OCI-LY7 (cell line): ENCODE measurements around the gene GNB1L. TPM values are rescaled to one million over a fixed set of nuclear protein-coding genes. Genes with fewer than 3 reads are reported as not detected.

Experiments
- BruUV-seq: library from RNA; stranded (reverse); fragments of 400-500 nt; replicated peaks from 2 replicates; lab custom pipeline; 2021; lab: Mats Ljungman, UMichigan
- CTCF ChIA-PET: fragments of 300-600 bp; sonication (Branson Sonifier 250); formaldehyde crosslinking; loops from one replicate; lab custom pipeline; 2022; ENCODE audit warnings: antibody characterized with exemption; ENCODE audit not compliant: unreplicated experiment; lab: Charles Lee
- POLR2A ChIA-PET: fragments of 300-600 bp; sonication (Branson Sonifier 250); formaldehyde crosslinking; loops from one replicate; lab custom pipeline; 2022; ENCODE audit warnings: antibody characterized with exemption; lab: Charles Lee
- DNase-seq: peaks from one replicate; pipeline ENCODE4 v3.0.0-alpha.2; 2015; ENCODE audit warnings: low spot score
- H2AFZ ChIP-seq: fragments of 200-600 bp; sonication (generic), shearing (Covaris generic); 2 replicates; pipeline ENCODE4 v1.6.1; 2014; ENCODE audit warnings: mild to moderate bottlenecking, antibody characterized with exemption, low read length, moderate library complexity
- H3K27ac ChIP-seq: fragments of 200-600 bp; sonication (generic); 2 replicates; pipeline ENCODE4 v1.5.1; 2014; ENCODE audit warnings: mixed run types, low read depth, mild to moderate bottlenecking, moderate library complexity, low read length, inconsistent platforms; ENCODE audit not compliant: poor library complexity, severe bottlenecking
- H3K36me3 ChIP-seq: fragments of 200-600 bp; sonication (generic); 2 replicates; pipeline ENCODE4 v1.6.1; 2014; ENCODE audit warnings: mild to moderate bottlenecking, antibody characterized with exemption, low read length, moderate library complexity, mixed read lengths; ENCODE audit not compliant: insufficient read depth
- H3K4me1 ChIP-seq: fragments of 200-600 bp; sonication (generic); 2 replicates; pipeline ENCODE4 v1.5.1; 2014; ENCODE audit warnings: mild to moderate bottlenecking, low read length; ENCODE audit not compliant: insufficient read depth, poor library complexity, severe bottlenecking
- H3K4me2 ChIP-seq: fragments of 200-600 bp; sonication (generic); 2 replicates; pipeline ENCODE4 v1.6.1; 2014; ENCODE audit warnings: mild to moderate bottlenecking, low read length
- H3K4me3 ChIP-seq: fragments of 200-600 bp; sonication (generic); 2 replicates; pipeline ENCODE4 v1.5.1; 2014; ENCODE audit warnings: mild to moderate bottlenecking, low read depth, low read length; ENCODE audit not compliant: poor library complexity, severe bottlenecking
- H3K79me2 ChIP-seq: fragments of 200-600 bp; sonication (generic); 2 replicates; pipeline ENCODE4 v1.6.1; 2016; ENCODE audit warnings: low read depth, mild to moderate bottlenecking, low read length, moderate library complexity, mixed read lengths; ENCODE audit not compliant: insufficient read depth
- H3K9me2 ChIP-seq: fragments of 200-600 bp; sonication (generic); 2 replicates; pipeline ENCODE4 v1.6.1; 2016; ENCODE audit warnings: mild to moderate bottlenecking, low read length, mixed read lengths; ENCODE audit not compliant: insufficient read depth
- H3K9me3 ChIP-seq: fragments of 200-600 bp; sonication (generic); 2 replicates; pipeline ENCODE4 v1.6.1; 2014; ENCODE audit warnings: mild to moderate bottlenecking, mixed run types, low read length, mixed read lengths
- H4K20me1 ChIP-seq: fragments of 200-600 bp; sonication (generic); 2 replicates; pipeline ENCODE4 v1.6.1; 2014; ENCODE audit warnings: mild to moderate bottlenecking, antibody characterized with exemption, low read length, moderate library complexity, mixed read lengths; ENCODE audit not compliant: insufficient read depth
- CTCF ChIP-seq: fragments of 200-600 bp; sonication (generic); conservative IDR thresholded peaks from 2 replicates; pipeline ENCODE4 v1.5.1; 2014; ENCODE audit warnings: mild to moderate bottlenecking, antibody characterized with exemption, low read length, moderate library complexity, mixed read lengths
- EZH2phosphoT487 ChIP-seq: fragments of 200-600 bp; sonication (generic); IDR thresholded peaks from 2 replicates; pipeline ENCODE4 v1.6.1; 2018; ENCODE audit warnings: low read depth, borderline replicate concordance, mild to moderate bottlenecking, mixed run types, antibody characterized with exemption, low read length, moderate library complexity, mixed read lengths
- intact Hi-C: fragments of 100-400 bp; cut with micrococcal nuclease; formaldehyde crosslinking; loops from one replicate; pipeline ENCODE4 v1.10.0; 2022; ENCODE audit not compliant: unreplicated experiment
- total RNA-seq, 2 experiments: library from RNA; depleted of rRNA in 1 of 2; stranded (reverse); fragments of >200 nt in 1 of 2; shearing (Covaris generic) in 1 of 2; gene quantifications; 2 replicates each; pipeline ENCODE4 v1.2.3, GENCODE V29; 2014 to 2022

Gene GNB1L
- total RNA-seq, 2 experiments from 2014 or later: 13.1 to 26.7 TPM

GRCh38 chr22:19791243-19791642 lies 63.4 kb downstream of the GNB1L start:
- CTCF ChIA-PET: no interaction called here
- H2AFZ ChIP-seq: no peak overlapping the region

DNA sequence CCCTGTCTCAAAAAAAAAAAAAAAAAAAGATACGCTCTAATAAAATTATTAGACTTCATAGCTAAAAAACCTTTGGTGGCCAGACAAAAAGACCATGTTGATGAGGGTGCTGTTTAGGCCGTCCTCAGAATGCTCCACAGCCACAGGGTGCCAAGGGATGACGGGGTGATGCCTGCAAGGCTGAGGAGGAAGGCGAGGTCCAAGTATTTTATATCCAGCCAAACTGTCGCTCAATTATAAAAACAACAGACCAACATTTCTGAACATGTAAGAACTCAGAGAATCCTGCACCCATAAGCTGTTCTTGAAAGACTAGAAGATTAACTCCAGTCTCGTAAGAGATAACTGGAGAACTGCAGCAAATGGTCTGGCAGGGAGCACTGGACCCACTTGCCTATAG lies 64.8 kb downstream of the GNB1L start:
- H3K4me2 ChIP-seq: no peak overlapping the region
- no peaks in the 10 kb centered on the region for H4K20me1 ChIP-seq
- peaks cover 32% of the 10 kb centered on the region for H3K36me3 ChIP-seq
- intact Hi-C loops: no loop called here
- no peak overlapping the region for H3K4me3 ChIP-seq
- H3K27ac ChIP-seq: no peak overlapping the region
- H2AFZ ChIP-seq: no peak overlapping the region
- no peaks in the 10 kb centered on the region for H3K9me3 ChIP-seq
- no peaks in the 10 kb centered on the region for H3K4me1 ChIP-seq
- BruUV-seq: no TSS peak
- DNase-seq: no peak
- H3K79me2 ChIP-seq: no peaks in the 10 kb centered on the region
- ChIA-PET CTCF (no interaction called here), POLR2A (interaction anchor here (0.7 to 1.4 kb wide), 2 partner anchors 17 to 409 kb away, joined by 3 read pairs; no protein-coding TSS in a partner anchor)
- no peaks in the 10 kb centered on the region for H3K9me2 ChIP-seq
- TF ChIP-seq CTCF (no peak), EZH2phosphoT487 (no peak)

More at GRCh38 chr22:19791243-19791642, 63.4 kb downstream of the GNB1L start:
- H3K4me2 ChIP-seq: no peak overlapping the region
- no peak overlapping the region for H3K4me3 ChIP-seq
- TF ChIP-seq CTCF (no peak), EZH2phosphoT487 (no peak)
- H3K79me2 ChIP-seq: no peaks in the 10 kb centered on the region
- no TSS peak for BruUV-seq
- H4K20me1 ChIP-seq: no peaks in the 10 kb centered on the region
- H3K9me3 ChIP-seq: no peaks in the 10 kb centered on the region
- no peak for DNase-seq
- no peaks in the 10 kb centered on the region for H3K9me2 ChIP-seq
- H3K36me3 ChIP-seq: peaks cover 32% of the 10 kb centered on the region
- H3K4me1 ChIP-seq: no peaks in the 10 kb centered on the region
- POLR2A ChIA-PET: interaction anchor here (0.6 to 1.4 kb wide), 3 partner anchors 8 to 138 kb away, joined by 3 read pairs; no protein-coding TSS in a partner anchor
- intact Hi-C loops: no loop called here
- H3K27ac ChIP-seq: no peak overlapping the region

DNA sequence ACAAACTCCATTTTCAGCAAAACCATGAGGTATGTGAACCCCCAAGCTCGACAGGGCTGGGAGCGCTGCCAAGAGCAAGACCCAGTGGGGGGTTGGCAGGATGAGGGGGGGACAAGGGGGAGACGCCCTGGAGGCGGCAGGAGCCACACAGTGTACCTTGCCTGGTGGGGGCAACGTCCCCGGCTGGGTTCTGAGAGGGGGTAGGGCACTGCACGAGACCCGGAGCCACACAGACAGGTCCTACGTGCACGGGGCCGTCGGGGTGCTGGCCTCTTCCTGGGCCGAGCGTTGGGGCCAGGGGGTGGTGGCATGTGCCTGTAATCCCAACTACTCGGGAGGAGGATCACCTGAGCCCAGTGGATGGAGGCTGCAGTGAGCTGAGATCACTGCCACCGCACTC lies 65.3 kb downstream of the GNB1L start:
- Histone ChIP-seq H3K27ac (no peak overlapping the region), H3K4me3 (no peak overlapping the region), H2AFZ (no peak overlapping the region), H3K79me2 (no peaks in the 10 kb centered on the region), H3K4me1 (no peaks in the 10 kb centered on the region), H3K4me2 (no peak overlapping the region), H3K9me3 (no peaks in the 10 kb centered on the region), H3K36me3 (peaks cover 32% of the 10 kb centered on the region), H3K9me2 (no peaks in the 10 kb centered on the region), H4K20me1 (no peaks in the 10 kb centered on the region)
- TF ChIP-seq EZH2phosphoT487 (no peak), CTCF (no peak)
- BruUV-seq: no TSS peak
- intact Hi-C loops: no loop called here
- no peak for DNase-seq
- ChIA-PET POLR2A (interaction anchor here (0.7 kb wide), 1 partner anchor 408 kb away, joined by 3 read pairs; no protein-coding TSS in a partner anchor), CTCF (no interaction called here)
